ENCODE measurements around the gene BCAS4.

BCAS4 gene

GRCh38 chr20:50819349-50819748 is 24.5 kb downstream of the BCAS4 start:
- Histone ChIP-seq H3K9me3 (ENCODE audit: insufficient read depth, low read length) (no peaks in the 10 kb centered on the region; the same call in 1 of the 2 replicates), H3K4me3 (ENCODE audit: low read length) (no peak overlapping the region), H3K27ac (ENCODE audit: low read length) (no peak overlapping the region), H3K4me2 (ENCODE audit: low read length) (no peak overlapping the region), H3K79me2 (ENCODE audit: low read length) (no peaks in the 10 kb centered on the region), H3K27me3 (ENCODE audit: low read depth, low read length) (no peaks in the 10 kb centered on the region), H3K9ac (ENCODE audit: low read length) (no peak overlapping the region), H4K20me1 (ENCODE audit: insufficient read depth, low read length) (no peaks in the 10 kb centered on the region), H3K36me3 (replicated peaks; ENCODE audit: low read depth, low read length) (no peaks in the 10 kb centered on the region), H3K4me1 (ENCODE audit: low read length) (peaks cover 43% of the 10 kb centered on the region), H2AFZ (ENCODE audit: low read depth, low read length) (no peak overlapping the region)
- TF ChIP-seq CTCF (IDR thresholded peaks at IDR 0.05; ENCODE audit: low read depth, low read length), result no peak

GRCh38 chr20:50820515-50821256 is 25.8 kb downstream of the BCAS4 start:
- Histone ChIP-seq H3K4me3 (ENCODE audit: low read length) (no peak overlapping the region), H3K36me3 (replicated peaks; ENCODE audit: low read depth, low read length) (no peaks in the 10 kb centered on the region), H3K27me3 (ENCODE audit: low read depth, low read length) (no peaks in the 10 kb centered on the region), H3K9me3 (ENCODE audit: insufficient read depth, low read length) (no peaks in the 10 kb centered on the region; the same call in 1 of the 2 replicates), H3K4me2 (ENCODE audit: low read length) (no peak overlapping the region), H3K27ac (ENCODE audit: low read length) (no peak overlapping the region), H4K20me1 (ENCODE audit: insufficient read depth, low read length) (no peaks in the 10 kb centered on the region), H3K79me2 (ENCODE audit: low read length) (no peaks in the 10 kb centered on the region), H3K4me1 (ENCODE audit: low read length) (peaks cover 35% of the 10 kb centered on the region), H2AFZ (ENCODE audit: low read depth, low read length) (no peak overlapping the region), H3K9ac (ENCODE audit: low read length) (no peak overlapping the region)
- no peak for TF ChIP-seq EZH2phosphoT487 (IDR thresholded peaks at IDR 0.05; ENCODE audit: low read depth)
- TF ChIP-seq CTCF (IDR thresholded peaks at IDR 0.05; ENCODE audit: low read depth, low read length), result no peak

- Histone ChIP-seq H3K9me3 (ENCODE audit: insufficient read depth, low read length) (no peaks in the 10 kb centered on the region; the same call in 1 of the 2 replicates), H3K4me1 (ENCODE audit: low read length) (peaks cover 28% of the 10 kb centered on the region), H3K4me2 (ENCODE audit: low read length) (no peak overlapping the region), H3K27ac (ENCODE audit: low read length) (no peak overlapping the region), H3K9ac (ENCODE audit: low read length) (no peak overlapping the region), H3K36me3 (replicated peaks; ENCODE audit: low read depth, low read length) (no peaks in the 10 kb centered on the region), H3K27me3 (ENCODE audit: low read depth, low read length) (no peaks in the 10 kb centered on the region), H3K79me2 (ENCODE audit: low read length) (no peaks in the 10 kb centered on the region), H2AFZ (ENCODE audit: low read depth, low read length) (no peak overlapping the region), H3K4me3 (ENCODE audit: low read length) (no peak overlapping the region), H4K20me1 (ENCODE audit: insufficient read depth, low read length) (no peaks in the 10 kb centered on the region)
- TF ChIP-seq EZH2phosphoT487 (IDR thresholded peaks at IDR 0.05; ENCODE audit: low read depth) (no peak), CTCF (IDR thresholded peaks at IDR 0.05; ENCODE audit: low read depth, low read length) (no peak)
These were observed 26.5 kb downstream of the BCAS4 start for GRCh38 chr20:50821257-50821921.

- Histone ChIP-seq H4K20me1 (ENCODE audit: insufficient read depth, low read length) (no peaks in the 10 kb centered on the region), H3K9ac (ENCODE audit: low read length) (no peak overlapping the region), H2AFZ (ENCODE audit: low read depth, low read length) (no peak overlapping the region), H3K4me1 (ENCODE audit: low read length) (peaks cover 27% of the 10 kb centered on the region), H3K79me2 (ENCODE audit: low read length) (no peaks in the 10 kb centered on the region), H3K27ac (ENCODE audit: low read length) (no peak overlapping the region), H3K4me3 (ENCODE audit: low read length) (no peak overlapping the region), H3K9me3 (ENCODE audit: insufficient read depth, low read length) (no peaks in the 10 kb centered on the region), H3K27me3 (ENCODE audit: low read depth, low read length) (no peaks in the 10 kb centered on the region), H3K4me2 (ENCODE audit: low read length) (no peak overlapping the region), H3K36me3 (replicated peaks; ENCODE audit: low read depth, low read length) (no peaks in the 10 kb centered on the region)
- TF ChIP-seq CTCF (IDR thresholded peaks at IDR 0.05; ENCODE audit: low read depth, low read length) (no peak), EZH2phosphoT487 (IDR thresholded peaks at IDR 0.05; ENCODE audit: low read depth) (no peak)
These were observed 27.1 kb downstream of the BCAS4 start for GRCh38 chr20:50821994-50822393.

Data from OCI-LY3 (cell line).